HFFc6 (cell line): ENCODE results near the gene ISYNA1. TPM values are rescaled to one million over a fixed set of nuclear protein-coding genes. Genes with fewer than 3 reads are reported as not detected.

Experiments
- DNase-seq: peaks from one replicate; pipeline ENCODE4 v3.0.0-alpha.2; 2018
- H3K27ac Mint-ChIP-seq: 2 replicates; pipeline ENCODE4 v1.8.0; 2020; ENCODE audit warnings: mild to moderate bottlenecking, mixed read lengths
- H3K27me3 Mint-ChIP-seq: 2 replicates; pipeline ENCODE4 v1.8.0; 2021; ENCODE audit warnings: mild to moderate bottlenecking, moderate library complexity, mixed read lengths; ENCODE audit not compliant: insufficient read depth
- H3K36me3 Mint-ChIP-seq: 2 replicates; pipeline ENCODE4 v1.8.0; 2021; ENCODE audit warnings: low read depth, mixed read lengths
- H3K4me1 Mint-ChIP-seq: 2 replicates; pipeline ENCODE4 v1.8.0; 2020; ENCODE audit warnings: low read depth, mixed read lengths
- H3K4me3 Mint-ChIP-seq: 2 replicates; pipeline ENCODE4 v1.8.0; 2020; ENCODE audit warnings: mild to moderate bottlenecking, moderate library complexity, mixed read lengths
- H3K9me3 Mint-ChIP-seq: 2 replicates; pipeline ENCODE4 v1.8.0; 2020; ENCODE audit warnings: mild to moderate bottlenecking, mixed read lengths
- total RNA-seq, 6 experiments: library from RNA; stranded (reverse); fragmentation: NEBNext Ultra II Directional; extraction: Animal tissue kit (Norgen Biotek cat#: 25700); gene quantifications; 2 replicates in 1 of 6; 3 replicates in 5 of 6; pipeline ENCODE4 v1.2.3, GENCODE V29; 2021
- TF ChIP-seq, protein P1 (sequence below): fragments of 200-600 bp; sonication (generic); IDR thresholded peaks from 2 replicates; pipeline ENCODE4 v1.5.0; 2021; ENCODE audit warnings: antibody characterized with exemption, mild to moderate bottlenecking

Gene ISYNA1
- total RNA-seq, 6 experiments from 2014 or later = 2.3 to 3.7 (median 3.2) TPM

DNA sequence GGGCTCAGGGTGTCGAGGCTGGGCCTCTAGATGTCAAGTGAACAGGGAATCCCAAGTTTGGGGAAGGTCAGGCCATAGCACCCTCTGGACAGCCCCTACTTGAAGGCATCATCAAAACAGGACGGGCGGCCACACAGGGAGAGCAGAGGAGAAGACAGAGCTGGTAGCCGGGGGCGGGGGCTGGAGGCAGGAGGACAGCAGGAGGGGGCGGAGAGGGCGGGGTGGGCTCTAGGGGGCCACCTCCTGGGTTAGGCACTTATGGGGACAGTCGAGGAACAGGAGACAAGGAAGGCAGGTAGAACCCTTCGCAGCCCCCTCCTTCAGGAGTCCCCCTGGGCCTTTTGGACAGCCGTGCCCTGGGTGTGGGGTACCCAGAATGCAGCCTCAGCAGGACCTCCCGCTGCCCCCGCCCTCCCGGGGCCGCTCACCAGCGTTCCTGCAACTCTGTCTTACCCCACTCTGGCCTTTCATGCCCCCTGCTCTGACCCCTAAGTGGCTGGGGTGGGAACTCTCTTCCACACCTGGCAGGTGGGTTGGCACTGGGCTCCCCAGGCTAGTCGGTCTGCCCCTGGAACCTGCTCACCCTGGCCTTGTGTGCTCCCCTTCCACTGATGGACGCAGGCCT, 12.9 kb downstream of the ISYNA1 start:
- Mint-ChIP-seq H3K27ac (peak overlapping the region; percentile 90), H3K36me3 (no peaks in the 10 kb centered on the region), H3K27me3 (no peaks in the 10 kb centered on the region; the same call in 1 of the 2 replicates), H3K9me3 (no peaks in the 10 kb centered on the region), H3K4me1 (peaks cover 55% of the 10 kb centered on the region), H3K4me3 (no peak overlapping the region; the same call in 1 of the 2 replicates)
- no peak for DNase-seq
- TF ChIP-seq, protein P1, sequence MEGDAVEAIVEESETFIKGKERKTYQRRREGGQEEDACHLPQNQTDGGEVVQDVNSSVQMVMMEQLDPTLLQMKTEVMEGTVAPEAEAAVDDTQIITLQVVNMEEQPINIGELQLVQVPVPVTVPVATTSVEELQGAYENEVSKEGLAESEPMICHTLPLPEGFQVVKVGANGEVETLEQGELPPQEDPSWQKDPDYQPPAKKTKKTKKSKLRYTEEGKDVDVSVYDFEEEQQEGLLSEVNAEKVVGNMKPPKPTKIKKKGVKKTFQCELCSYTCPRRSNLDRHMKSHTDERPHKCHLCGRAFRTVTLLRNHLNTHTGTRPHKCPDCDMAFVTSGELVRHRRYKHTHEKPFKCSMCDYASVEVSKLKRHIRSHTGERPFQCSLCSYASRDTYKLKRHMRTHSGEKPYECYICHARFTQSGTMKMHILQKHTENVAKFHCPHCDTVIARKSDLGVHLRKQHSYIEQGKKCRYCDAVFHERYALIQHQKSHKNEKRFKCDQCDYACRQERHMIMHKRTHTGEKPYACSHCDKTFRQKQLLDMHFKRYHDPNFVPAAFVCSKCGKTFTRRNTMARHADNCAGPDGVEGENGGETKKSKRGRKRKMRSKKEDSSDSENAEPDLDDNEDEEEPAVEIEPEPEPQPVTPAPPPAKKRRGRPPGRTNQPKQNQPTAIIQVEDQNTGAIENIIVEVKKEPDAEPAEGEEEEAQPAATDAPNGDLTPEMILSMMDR = no peak

DNA sequence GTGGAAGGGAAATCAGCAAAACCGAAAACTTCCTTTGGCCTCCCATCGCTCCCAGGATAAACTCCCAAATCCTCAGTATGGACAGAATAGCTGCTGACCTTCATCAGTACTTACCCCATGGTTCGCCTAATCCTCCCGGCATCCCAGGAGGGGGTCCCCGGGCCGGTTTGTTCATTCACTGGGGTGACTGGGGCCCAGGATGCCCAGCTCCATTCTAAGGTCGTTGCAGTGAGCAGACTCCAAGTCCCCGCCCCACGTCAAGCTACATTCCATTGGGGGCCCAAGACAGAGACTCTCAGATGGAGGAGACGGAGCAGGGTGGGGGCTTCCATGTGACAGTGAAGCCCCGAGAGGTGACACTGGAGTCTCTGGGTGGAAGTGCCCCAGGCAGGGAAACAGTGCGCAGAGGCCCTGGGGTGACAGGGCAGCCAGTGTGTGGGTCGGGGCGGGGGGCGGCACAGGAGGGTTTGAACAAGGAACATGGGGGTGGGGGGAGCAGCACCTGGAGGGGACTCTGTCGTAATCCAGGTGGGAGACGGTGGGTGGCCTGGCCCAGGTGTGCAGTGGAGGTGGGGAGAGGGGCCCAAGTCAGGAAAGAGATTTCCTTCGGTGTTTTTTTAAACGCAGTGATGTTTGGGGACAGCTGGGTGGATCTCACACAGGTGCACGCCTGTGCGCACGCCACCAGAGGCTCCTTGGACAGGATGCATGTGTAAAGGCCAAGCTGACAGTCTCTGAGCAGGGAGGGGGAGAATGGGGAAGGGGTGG, 13.6 kb downstream of the ISYNA1 start:
- H3K27me3 Mint-ChIP-seq = no peaks in the 10 kb centered on the region; the same call in 1 of the 2 replicates
- no peak for DNase-seq
- peak overlapping the region; percentile 53; the same call in 1 of the 2 replicates for H3K27ac Mint-ChIP-seq
- H3K4me3 Mint-ChIP-seq = no peak overlapping the region
- no peaks in the 10 kb centered on the region for H3K9me3 Mint-ChIP-seq
- TF ChIP-seq, protein P1 = no peak
- H3K36me3 Mint-ChIP-seq = no peaks in the 10 kb centered on the region
- H3K4me1 Mint-ChIP-seq = peaks cover 55% of the 10 kb centered on the region

DNA sequence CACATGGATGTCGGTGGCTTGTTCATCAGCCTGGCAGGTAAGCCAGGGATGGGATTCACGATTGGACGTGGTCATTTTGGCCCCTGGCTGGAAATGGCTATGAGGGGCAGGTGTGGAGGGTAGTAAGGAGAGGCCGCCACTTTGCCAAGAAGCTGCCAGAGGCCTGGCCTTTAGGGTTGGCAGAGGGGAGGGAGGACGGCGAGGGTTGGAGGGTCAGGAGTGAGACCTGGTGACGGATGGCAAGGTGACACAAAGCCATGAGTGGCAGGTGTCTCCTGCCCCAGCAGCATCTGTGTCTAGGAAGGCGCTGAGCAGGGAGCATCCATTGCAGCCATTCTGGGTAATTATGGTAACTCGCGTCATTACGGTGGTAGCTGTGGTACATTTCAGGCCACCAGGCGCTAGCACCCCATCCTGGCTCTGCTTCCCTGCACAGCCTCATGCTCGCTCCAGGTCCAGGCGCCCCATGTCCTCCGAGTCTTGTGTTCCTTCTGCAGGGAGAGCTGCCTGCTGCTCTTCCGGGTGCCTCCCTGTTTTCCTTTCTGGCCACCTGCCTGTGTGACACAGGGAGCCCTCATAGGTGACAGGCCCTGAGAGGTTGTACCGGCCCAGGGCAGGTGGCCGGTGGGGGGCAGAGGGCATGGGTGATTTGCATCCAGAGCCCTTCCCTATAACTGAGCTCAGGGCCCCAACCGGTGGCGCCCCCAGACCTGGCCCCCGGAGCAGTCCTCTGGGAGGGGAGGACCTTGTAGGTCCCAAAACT, 14.5 kb downstream of the ISYNA1 start:
- DNase-seq = no peak
- Mint-ChIP-seq H3K9me3 (no peaks in the 10 kb centered on the region), H3K36me3 (no peaks in the 10 kb centered on the region), H3K27me3 (peaks cover 4% of the 10 kb centered on the region), H3K4me1 (peaks cover 61% of the 10 kb centered on the region), H3K27ac (peak overlapping the region; percentile 53; the same call in 1 of the 2 replicates), H3K4me3 (no peak overlapping the region)
- TF ChIP-seq, protein P1 = no peak

DNA sequence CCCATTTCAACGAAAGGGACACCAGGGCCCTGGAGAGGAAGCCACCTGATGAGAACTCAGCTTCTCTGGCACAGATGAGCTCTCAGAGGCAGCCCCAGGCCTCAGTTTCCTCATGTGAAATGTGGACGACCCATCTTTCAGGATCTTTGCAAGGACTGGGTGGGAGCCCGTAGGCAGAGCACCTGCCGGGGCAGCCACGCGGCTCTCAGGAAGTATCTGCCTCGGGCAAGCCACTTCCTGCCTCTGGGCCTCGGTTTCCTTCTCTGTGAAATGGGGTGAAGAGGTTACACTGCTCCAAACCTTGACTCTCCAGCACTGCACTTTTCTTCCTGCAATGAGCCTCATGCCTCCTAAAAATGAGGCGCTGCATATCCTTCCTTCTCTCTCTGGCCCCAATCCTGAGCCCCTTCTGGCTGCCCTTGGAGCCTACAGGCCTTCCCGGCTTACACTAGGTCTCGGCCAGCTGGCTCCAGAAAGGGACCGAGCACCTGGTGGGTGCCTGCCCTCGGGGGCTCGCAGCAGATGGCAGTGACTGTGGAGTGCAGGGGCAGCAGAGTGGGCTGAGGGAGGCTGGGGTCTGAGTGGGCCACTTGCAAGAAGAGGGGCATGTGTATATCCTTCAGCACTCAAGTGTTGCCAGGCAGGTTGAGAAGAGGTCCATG, 15.3 kb downstream of the ISYNA1 start:
- Mint-ChIP-seq H3K4me3 (no peak overlapping the region), H3K4me1 (peaks cover 69% of the 10 kb centered on the region), H3K27ac (0 out of 2 replicates have a peak overlapping the region, but pooled peaks have one; percentile 46)

More for the DNA sequence above, 15.3 kb downstream of the ISYNA1 start:
- Mint-ChIP-seq H3K27me3 (peaks cover 4% of the 10 kb centered on the region), H3K9me3 (no peaks in the 10 kb centered on the region), H3K36me3 (no peaks in the 10 kb centered on the region)
- TF ChIP-seq, protein P1 = no peak
- no peak for DNase-seq
